GM21367 (cell line): ENCODE data around the gene OPCML.

Experiments used
- ATAC-seq: cut with Tn5 transposase; IDR thresholded peaks from one replicate; pipeline ENCODE4 v1.9.1; 2021; ENCODE audit not compliant: unreplicated experiment

The OPCML gene

GRCh38 chr11:133503776-133504175 is 28.5 kb downstream of the OPCML start:
- no peak for ATAC-seq

GRCh38 chr11:133503236-133503635 is 29.1 kb downstream of the OPCML start:
- no peak for ATAC-seq

GRCh38 chr11:133501643-133502539 is 30.4 kb downstream of the OPCML start:
- ATAC-seq, result no peak

- no peak for ATAC-seq
Observed at GRCh38 chr11:133500936-133501335, 31.4 kb downstream of the OPCML start.

- no peak for ATAC-seq
Observed at GRCh38 chr11:133500435-133500834, 31.9 kb downstream of the OPCML start.

- no peak for ATAC-seq
Observed at GRCh38 chr11:133498969-133499368, 33.3 kb downstream of the OPCML start.

- ATAC-seq, result no peak
Observed at GRCh38 chr11:133497477-133498140, 34.7 kb downstream of the OPCML start.

GRCh38 chr11:133492895-133493294 is 39.4 kb downstream of the OPCML start:
- no peak for ATAC-seq

GRCh38 chr11:133491680-133492383 is 40.5 kb downstream of the OPCML start:
- no peak for ATAC-seq

GRCh38 chr11:133480722-133481121 is 51.6 kb downstream of the OPCML start:
- ATAC-seq, result no peak

- ATAC-seq, result no peak
Observed at GRCh38 chr11:133479209-133479608, 53.1 kb downstream of the OPCML start.

- ATAC-seq, result no peak
Observed at GRCh38 chr11:133477251-133477625, 55.1 kb downstream of the OPCML start.

GRCh38 chr11:133476570-133477250 is 55.6 kb downstream of the OPCML start:
- ATAC-seq, result no peak

GRCh38 chr11:133474461-133474860 is 57.8 kb downstream of the OPCML start:
- no peak for ATAC-seq

GRCh38 chr11:133467686-133468085 is 64.6 kb downstream of the OPCML start:
- no peak for ATAC-seq

GRCh38 chr11:133443206-133443747 is 89.0 kb downstream of the OPCML start:
- no peak for ATAC-seq

GRCh38 chr11:133441964-133442660 is 90.2 kb downstream of the OPCML start:
- ATAC-seq, result no peak

GRCh38 chr11:133425992-133426391 is 106.3 kb downstream of the OPCML start:
- ATAC-seq, result no peak

GRCh38 chr11:133425245-133425644 is 107.1 kb downstream of the OPCML start:
- ATAC-seq, result no peak

- no peak for ATAC-seq
Observed at GRCh38 chr11:133418218-133418617, 114.1 kb downstream of the OPCML start.
